Measurements from ENCODE around the gene MAFG. TPM values are rescaled to one million over a fixed set of nuclear protein-coding genes. Genes with fewer than 3 reads are reported as not detected.

Gene MAFG
- total RNA-seq, 1 experiment from 2014 or later = 29.8 TPM

DNA sequence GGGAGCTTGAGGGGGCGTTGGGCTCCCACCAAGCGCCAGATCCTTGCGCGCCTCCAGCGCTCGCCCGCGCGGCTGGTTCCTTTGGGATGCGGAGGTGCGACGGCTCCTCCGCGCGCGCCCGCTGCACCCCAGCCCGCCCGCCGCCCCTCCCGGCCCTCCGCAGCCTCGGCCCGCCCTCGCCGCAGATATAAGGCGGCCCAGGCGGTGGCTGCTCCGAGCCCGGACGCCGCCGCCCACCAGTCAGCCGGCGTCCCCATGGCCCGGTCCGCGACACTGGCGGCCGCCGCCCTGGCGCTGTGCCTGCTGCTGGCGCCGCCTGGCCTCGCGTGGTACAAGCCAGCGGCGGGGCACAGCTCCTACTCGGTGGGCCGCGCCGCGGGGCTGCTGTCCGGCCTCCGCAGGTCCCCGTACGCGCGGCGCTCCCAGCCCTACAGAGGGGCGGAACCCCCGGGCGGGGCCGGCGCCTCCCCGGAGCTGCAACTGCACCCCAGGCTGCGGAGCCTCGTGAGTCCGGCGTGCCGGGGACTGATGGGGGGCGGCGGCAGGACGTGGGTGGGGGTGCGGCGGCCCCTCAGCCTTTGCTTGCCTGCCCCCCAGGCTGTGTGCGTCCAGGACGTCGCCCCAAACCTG, 25.4 kb downstream of the MAFG start, which contains the start of gene NPB (continued):
- TF ChIP-seq, protein P1, sequence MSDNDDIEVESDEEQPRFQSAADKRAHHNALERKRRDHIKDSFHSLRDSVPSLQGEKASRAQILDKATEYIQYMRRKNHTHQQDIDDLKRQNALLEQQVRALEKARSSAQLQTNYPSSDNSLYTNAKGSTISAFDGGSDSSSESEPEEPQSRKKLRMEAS (CRISPR knock-in tag; IDR thresholded peaks at IDR 0.05) = peak; percentile 57; the same call in 1 of the 2 replicates
- 0 out of 2 replicates have a peak, but pooled peaks have one; percentile 65 for TF ChIP-seq MYBL2 (CRISPR knock-in tag; IDR thresholded peaks at IDR 0.05)
- TF ChIP-seq, protein P2, sequence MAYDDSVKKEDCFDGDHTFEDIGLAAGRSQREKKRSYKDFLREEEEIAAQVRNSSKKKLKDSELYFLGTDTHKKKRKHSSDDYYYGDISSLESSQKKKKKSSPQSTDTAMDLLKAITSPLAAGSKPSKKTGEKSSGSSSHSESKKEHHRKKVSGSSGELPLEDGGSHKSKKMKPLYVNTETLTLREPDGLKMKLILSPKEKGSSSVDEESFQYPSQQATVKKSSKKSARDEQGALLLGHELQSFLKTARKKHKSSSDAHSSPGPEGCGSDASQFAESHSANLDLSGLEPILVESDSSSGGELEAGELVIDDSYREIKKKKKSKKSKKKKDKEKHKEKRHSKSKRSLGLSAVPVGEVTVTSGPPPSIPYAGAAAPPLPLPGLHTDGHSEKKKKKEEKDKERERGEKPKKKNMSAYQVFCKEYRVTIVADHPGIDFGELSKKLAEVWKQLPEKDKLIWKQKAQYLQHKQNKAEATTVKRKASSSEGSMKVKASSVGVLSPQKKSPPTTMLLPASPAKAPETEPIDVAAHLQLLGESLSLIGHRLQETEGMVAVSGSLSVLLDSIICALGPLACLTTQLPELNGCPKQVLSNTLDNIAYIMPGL (CRISPR knock-in tag; IDR thresholded peaks at IDR 0.05) = 0 out of 2 replicates have a peak, but pooled peaks have one; percentile 11
- TF ChIP-seq, protein P3, sequence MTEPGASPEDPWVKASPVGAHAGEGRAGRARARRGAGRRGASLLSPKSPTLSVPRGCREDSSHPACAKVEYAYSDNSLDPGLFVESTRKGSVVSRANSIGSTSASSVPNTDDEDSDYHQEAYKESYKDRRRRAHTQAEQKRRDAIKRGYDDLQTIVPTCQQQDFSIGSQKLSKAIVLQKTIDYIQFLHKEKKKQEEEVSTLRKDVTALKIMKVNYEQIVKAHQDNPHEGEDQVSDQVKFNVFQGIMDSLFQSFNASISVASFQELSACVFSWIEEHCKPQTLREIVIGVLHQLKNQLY (CRISPR knock-in tag; IDR thresholded peaks at IDR 0.05) = 0 out of 2 replicates have a peak, but pooled peaks have one; percentile 10

DNA sequence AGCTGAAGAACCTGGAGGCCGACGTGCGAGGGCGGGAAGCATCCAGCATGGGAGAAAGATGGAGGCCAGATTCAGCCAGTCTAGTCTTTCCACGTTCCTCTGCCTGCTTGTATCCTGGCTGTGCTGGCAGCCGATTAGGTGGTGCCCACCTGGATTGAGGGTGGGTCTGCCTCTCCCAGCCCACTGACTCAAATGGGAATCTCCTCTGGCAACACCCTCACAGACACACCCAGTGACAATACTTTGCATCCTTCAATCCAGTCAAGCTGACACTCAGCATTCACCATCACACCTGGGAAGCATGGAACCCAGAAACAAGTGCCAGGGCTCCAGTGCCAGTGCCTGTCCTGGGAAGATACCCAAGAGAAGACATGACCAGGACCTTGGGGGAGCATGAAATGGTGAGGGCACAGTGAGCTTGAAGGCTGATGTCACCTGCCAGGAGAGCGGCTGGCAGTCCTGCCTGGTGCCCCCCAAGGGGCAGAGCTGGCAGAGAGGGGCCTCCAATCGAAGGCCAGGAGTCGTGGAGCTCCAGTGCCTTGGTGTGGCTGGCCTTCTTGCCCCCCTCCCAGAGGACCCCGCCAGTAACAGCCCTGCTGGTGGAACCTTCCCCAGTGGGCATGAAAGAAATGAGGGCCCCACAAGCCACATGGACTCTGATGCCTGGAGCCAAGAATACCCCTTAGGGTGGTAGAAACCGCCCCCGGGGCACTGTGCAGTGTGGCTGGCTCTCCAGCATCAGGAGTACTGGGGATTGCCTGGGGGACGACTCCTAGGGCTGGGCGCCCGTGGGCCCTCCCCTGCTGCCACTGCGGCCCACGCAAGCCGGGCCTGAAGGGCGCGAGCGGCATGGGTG, 26.1 kb downstream of the MAFG start:
- H3K4me3 Mint-ChIP-seq = peak overlapping the region; percentile 35
- H3K4me1 Mint-ChIP-seq = no peaks in the 10 kb centered on the region
- H3K27me3 Mint-ChIP-seq (ENCODE audit: low read depth) = peaks cover 13% of the 10 kb centered on the region
- TF ChIP-seq, protein P4, sequence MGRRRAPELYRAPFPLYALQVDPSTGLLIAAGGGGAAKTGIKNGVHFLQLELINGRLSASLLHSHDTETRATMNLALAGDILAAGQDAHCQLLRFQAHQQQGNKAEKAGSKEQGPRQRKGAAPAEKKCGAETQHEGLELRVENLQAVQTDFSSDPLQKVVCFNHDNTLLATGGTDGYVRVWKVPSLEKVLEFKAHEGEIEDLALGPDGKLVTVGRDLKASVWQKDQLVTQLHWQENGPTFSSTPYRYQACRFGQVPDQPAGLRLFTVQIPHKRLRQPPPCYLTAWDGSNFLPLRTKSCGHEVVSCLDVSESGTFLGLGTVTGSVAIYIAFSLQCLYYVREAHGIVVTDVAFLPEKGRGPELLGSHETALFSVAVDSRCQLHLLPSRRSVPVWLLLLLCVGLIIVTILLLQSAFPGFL (CRISPR knock-in tag; IDR thresholded peaks at IDR 0.05; ENCODE audit: borderline replicate concordance) = no peak
- no peak overlapping the region for H3K27ac Mint-ChIP-seq
- DNase-seq (ENCODE audit: low spot score) (no peak), ATAC-seq (peak; percentile 7)
- peaks cover 16% of the 10 kb centered on the region for H3K36me3 Mint-ChIP-seq
- POLR2A ChIA-PET = interaction anchor here (0.9 to 1.5 kb wide), 2 partner anchors 10 to 32 kb away, joined by 4 to 6 read pairs; partner anchors contain the start of genes ALYREF and ANAPC11
- CTCF ChIA-PET = interaction anchor here (0.9 to 1.8 kb wide), 3 partner anchors 32 to 129 kb away, joined by 3 to 4 read pairs (median 3); no protein-coding TSS in a partner anchor
- no peaks in the 10 kb centered on the region for H3K9me3 Mint-ChIP-seq

DNA sequence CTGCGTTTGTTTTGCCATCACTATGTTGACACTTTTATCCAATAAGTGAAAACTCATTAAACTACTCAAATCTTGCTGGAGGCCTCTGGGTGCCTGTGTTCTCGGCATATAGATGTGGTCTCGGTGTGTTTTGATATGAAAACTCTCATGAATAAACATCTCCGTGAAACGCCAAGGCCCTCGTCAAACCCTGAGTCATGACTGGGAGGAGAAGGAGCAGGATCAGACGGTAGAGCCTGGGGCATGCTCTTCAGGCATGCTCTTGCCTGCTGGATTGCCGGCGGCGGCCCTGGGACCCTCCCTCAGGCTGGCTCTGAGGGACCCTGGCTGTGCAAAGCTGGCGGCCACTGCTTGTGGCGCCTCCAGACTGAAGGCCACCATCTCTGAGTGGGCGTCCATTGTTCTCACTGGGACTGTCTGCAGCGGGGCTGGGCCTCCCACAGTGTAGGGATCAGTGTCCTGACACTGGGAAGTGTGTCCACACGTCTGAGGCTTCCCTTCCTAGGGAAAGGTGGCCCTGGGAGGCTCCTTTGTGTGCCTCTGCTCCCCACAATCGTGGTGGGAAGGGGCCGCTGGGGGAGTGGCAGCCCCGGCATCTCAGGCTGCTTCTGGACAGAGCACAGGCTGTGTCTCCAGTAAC, 27.2 kb downstream of the MAFG start:
- Mint-ChIP-seq H3K27me3 (ENCODE audit: low read depth) (peaks cover 13% of the 10 kb centered on the region), H3K9me3 (no peaks in the 10 kb centered on the region), H3K36me3 (peaks cover 21% of the 10 kb centered on the region), H3K4me1 (no peaks in the 10 kb centered on the region), H3K27ac (no peak overlapping the region; the same call in 1 of the 2 replicates), H3K4me3 (no peak overlapping the region)
- POLR2A ChIA-PET = no interaction called here
- DNase-seq (ENCODE audit: low spot score) = no peak
- no peak for ATAC-seq
- TF ChIP-seq, protein P5, sequence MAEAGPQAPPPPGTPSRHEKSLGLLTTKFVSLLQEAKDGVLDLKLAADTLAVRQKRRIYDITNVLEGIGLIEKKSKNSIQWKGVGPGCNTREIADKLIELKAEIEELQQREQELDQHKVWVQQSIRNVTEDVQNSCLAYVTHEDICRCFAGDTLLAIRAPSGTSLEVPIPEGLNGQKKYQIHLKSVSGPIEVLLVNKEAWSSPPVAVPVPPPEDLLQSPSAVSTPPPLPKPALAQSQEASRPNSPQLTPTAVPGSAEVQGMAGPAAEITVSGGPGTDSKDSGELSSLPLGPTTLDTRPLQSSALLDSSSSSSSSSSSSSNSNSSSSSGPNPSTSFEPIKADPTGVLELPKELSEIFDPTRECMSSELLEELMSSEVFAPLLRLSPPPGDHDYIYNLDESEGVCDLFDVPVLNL (CRISPR knock-in tag; IDR thresholded peaks at IDR 0.05; ENCODE audit: borderline replicate concordance, low read depth) = no peak
- no peak for TF ChIP-seq NFATC4 (CRISPR knock-in tag; IDR thresholded peaks at IDR 0.05)
- TF ChIP-seq ZNF138 (CRISPR knock-in tag; conservative IDR thresholded peaks at IDR 0.05) = no peak
- no peak for TF ChIP-seq CBFB (CRISPR knock-in tag; IDR thresholded peaks at IDR 0.05; ENCODE audit: low read depth)
- TF ChIP-seq PRRX2 (CRISPR knock-in tag; IDR thresholded peaks at IDR 0.05) = no peak
- CTCF ChIA-PET = no interaction called here

Measured in WTC11 (cell line).